Left ventricle myocardium inferior (tissue), 1 donor: ENCODE results near the gene GEMIN8. TPM values are rescaled to one million over a fixed set of nuclear protein-coding genes. Genes with fewer than 3 reads are reported as not detected.

Experiments used
- total RNA-seq: library from RNA; stranded (reverse); fragmentation: NEBNext Ultra II Directional; extraction: Animal tissue kit (Norgen Biotek cat#: 25700); gene quantifications from one replicate; pipeline ENCODE4 v1.2.1, GENCODE V29; 2021
- donor health status: DM: no; HTN: yes; CAD: no; lungs with severe emphysema.

GEMIN8 gene
- total RNA-seq, 1 donor from 2014 or later: 12.6 TPM

Other genes starting within 250 kb of the GEMIN8 start
- gene GPM6B, start 212.8 kb downstream of the GEMIN8 start, total RNA-seq: 4.5 TPM